Activated naive CD4-positive, alpha-beta T cell (primary cell): ENCODE results near the gene CD8B2.
"Not testable (repeated sequence)": the region's sequence is repeated elsewhere in the genome, so short reads cannot be mapped to it uniquely, and the experiment has no call there.

Experiments used
- DNase-seq, 4 experiments: peaks; one replicate each; lab custom pipeline; 2025; lab: John Stamatoyannopoulos, UW

The CD8B2 gene

GRCh38 chr2:106511934-106512333 lies 24.8 kb downstream of the CD8B2 start:
- DNase-seq, result not testable (repeated sequence)

- not testable (repeated sequence) for DNase-seq
These were observed 26.2 kb downstream of the CD8B2 start for GRCh38 chr2:106513391-106513790.

DNA sequence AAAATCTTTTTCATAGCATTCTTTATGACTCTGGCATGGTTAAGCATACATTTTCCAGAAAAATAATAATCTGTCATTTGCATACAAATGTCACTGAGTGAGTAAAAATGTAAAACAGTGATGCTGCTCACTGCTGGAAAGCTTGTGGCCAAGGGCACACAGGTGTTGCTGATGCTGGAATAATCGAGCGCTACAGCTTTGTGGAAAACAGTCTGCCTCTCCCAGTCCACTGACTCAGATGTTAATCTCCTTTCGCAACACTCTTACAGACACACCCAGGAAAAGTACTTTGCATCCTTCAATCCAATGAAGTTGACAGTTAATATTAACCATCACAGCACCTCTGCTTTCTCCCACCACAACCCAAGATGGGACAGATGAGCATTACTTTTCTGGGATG lies 27.7 kb downstream of the CD8B2 start:
- DNase-seq, result not testable (repeated sequence)

DNA sequence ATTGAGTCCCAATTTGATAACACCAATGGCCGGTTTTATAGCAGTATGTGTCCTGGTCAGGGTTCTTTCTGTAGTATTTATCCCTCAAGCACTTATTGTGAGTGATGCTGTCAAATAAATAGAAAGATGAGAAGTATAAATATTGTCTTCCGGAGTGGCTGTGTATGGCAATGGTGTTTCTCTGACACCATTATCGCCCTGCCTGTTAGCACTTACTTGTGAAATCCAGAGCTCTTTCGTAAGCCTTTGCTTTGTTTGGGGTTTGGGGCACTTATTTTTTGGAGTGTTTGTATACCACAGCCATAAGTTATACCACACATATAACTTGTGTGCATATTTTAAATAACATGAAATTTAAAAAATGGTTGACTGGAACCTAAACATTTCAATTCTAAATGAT lies 29.3 kb downstream of the CD8B2 start:
- DNase-seq, result no peak

- DNase-seq, result no peak
These were observed 29.7 kb downstream of the CD8B2 start for GRCh38 chr2:106516864-106517263.

DNA sequence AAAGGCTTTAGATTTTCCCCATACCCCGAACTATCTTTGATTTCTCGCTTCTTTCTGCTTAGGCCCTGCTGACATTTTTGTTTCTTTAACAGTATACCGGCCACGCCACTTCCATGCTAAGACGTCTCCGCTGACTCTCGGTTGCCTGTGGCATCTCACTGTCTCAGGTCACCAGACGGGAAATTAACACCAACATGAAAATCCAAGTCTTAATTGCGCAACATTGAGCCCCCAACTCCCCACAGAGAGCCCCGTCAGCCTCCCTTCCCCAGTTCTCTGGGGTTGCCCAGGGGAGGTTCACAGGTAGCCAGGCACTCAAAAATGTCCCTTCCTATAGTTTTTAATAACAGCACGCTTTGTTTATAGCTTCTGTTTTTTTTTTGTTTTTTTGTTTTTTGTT lies 30.2 kb downstream of the CD8B2 start:
- no peak for DNase-seq

DNA sequence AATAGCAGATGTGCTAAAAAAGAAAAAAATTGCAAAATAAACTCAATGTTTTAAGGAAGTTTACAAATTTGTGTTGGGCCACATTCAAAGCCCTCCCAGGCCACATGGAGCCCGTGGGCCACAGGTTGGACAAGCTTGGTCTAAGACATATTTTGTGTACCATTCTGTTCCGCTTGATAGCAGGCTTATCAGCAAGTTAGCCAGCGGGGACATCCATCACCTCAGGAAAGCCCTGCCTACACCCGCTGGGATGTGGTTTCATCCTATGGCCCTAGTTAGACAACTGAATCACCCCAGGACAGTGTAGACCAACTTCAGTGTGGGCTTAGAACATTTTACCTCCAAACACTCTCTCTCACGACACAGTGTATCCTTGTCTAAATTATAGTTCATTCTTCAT lies 32.6 kb downstream of the CD8B2 start:
- no peak for DNase-seq

- no peak for DNase-seq
These were observed 33.9 kb downstream of the CD8B2 start for GRCh38 chr2:106521016-106521415.

DNA sequence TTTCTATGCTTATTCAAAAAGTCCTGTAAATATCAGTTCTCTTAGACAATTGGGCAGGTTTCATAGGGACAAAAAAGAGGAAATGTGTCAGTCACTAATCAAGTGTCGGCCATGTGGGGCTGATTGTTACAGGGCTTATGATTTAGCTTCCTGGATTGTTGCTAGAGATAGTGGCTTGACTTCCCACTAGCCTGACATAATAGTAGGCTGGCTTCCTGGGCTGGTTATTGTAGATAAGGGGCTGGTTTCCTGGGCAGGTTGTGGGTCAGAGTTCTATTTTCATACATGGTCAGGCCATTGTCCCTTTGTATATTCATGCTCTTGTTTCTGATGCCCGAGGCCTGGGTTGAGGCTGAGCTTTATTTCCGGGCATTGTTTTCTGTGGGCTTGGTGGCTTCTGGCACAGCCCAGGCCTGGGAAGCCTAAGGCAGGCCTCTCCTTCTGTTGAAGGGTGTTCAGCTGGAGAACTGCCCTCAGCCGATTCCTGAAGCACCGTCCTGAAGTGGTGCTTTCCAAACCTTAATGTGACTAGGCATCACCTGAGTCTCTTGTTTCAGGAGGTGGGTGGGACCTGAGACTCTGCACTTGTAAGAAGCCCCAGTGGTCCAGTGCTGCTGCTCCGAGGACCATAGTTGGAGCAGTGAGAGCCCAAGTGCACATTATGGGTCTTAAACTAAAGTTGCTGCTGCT lies 37.0 kb downstream of the CD8B2 start:
- DNase-seq, result no peak

- no peak for DNase-seq
These were observed 43.7 kb downstream of the CD8B2 start for GRCh38 chr2:106530866-106531265.

- DNase-seq, result no peak
These were observed 44.6 kb downstream of the CD8B2 start for GRCh38 chr2:106531676-106532214.

- no peak for DNase-seq
These were observed 45.1 kb downstream of the CD8B2 start for GRCh38 chr2:106532236-106532635.

DNA sequence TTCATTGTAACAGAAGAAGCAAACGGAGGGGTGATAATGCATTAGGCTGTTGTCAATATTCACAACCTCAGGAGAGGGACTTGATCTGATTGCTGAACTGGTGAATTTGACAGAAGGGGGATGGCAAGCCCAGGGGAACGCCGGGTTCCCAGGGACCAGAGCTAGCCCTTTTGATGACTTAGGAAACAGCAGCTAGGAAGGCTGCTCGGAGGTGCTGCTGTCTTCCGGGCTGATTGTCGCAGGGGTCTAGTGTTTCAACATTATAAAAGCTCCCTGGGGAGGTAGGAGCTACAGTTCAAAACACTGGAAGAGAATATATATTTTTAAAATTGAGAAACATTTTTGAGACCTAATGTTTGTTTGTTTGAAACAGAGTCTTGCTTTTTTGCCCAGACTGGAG lies 47.3 kb downstream of the CD8B2 start:
- no peak for DNase-seq

DNA sequence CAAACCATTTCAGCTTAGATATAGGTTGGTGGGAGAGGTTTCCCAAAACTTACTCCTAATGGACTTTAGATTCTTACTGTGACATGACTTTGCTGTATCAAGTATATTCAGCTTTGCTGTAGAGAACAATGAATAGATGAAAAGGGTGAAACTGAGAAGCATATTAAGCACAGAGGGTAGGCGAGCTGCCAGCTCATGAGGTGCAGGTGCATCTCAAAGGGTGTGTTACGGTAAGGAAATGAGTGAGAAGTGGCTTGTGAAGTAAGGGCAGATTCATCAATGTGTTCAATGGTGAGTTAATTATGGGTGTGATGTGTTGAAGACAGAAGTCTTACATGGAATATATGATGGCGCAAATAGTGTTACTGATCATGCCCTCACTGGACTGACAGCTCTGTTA lies 49.3 kb downstream of the CD8B2 start:
- DNase-seq, result no peak

GRCh38 chr2:106537047-106537446 lies 49.9 kb downstream of the CD8B2 start:
- no peak for DNase-seq

- DNase-seq, result no peak
These were observed 50.6 kb downstream of the CD8B2 start for GRCh38 chr2:106537791-106538191.

- no peak for DNase-seq
These were observed 53.7 kb downstream of the CD8B2 start for GRCh38 chr2:106540886-106541285.

DNA sequence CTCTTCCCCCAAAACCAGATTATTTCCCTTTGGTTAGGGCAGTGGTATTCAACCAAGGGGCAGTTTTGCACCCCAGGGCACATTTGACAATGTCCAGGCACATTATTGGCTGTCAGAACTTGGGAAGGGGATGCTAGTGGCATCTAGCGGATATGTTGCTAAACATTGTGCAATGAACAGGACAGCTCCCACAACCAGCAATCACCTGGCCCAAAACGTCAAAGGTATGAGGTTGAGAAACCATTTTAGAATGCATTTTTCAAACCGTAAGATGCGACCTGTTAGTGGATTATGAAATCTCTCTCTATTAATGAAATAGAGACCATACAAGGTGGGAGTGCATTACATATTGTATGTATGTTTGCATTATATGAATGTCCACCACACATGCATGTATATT lies 54.2 kb downstream of the CD8B2 start:
- no peak for DNase-seq

DNA sequence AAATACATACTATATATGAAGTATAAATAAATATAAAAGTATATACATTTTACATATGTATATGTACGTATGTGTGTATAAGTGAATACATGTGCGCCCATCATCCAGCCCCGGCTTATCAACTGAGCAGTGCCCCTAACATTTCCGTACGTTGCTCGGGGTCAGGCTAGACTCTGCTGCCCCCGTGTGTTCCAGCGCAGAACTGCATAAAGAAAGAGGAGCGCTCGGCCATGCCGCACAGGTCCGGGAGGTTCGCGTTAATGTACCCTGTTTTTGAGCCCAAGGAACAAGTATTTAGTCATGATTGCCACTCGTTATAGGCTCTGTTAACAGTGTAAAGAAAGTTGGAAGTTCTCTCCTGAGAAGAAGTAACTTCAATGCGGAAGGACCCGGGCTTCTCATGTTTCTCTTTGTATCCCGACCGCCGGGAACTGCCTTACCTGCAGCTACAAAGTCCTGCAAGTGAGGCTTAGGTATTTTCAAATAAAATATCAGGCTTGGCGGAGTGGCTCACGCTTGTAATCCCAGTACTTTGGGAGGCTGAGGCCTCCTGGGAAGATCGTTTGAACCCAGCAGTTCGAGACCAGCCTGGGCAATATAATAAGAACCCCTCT lies 55.7 kb downstream of the CD8B2 start:
- DNase-seq, result peak; percentile 42 to 72 (median 62)

- no peak for DNase-seq
These were observed 57.8 kb downstream of the CD8B2 start for GRCh38 chr2:106545007-106545406.

DNA sequence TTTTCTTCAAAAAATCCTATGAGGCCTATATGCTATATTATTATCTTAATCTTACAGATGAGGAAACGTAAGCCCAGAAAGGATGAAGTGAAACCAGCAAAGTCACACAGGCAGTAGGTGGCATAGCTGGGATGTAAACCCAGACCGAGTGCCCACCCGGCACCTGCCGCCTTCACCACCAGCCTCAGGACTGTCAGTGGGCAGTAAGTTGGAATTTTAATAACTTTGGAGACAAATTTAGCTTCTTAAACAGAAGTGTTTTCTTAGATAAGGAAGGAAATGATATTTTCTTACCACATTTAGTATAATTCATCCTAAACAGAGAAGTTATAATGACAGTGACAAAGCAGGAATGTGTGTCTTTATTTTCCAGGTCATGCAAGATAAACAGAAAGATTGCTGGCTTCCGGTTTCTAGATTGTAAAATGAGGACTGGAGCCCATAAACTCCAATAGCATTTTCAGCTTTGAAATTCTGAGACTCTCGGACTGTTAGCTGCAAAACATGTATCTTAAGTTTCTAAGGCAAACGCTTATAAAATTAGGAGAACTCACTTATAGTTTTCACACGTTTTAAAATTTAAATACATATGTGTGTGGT lies 59.3 kb downstream of the CD8B2 start:
- DNase-seq, result no peak

DNA sequence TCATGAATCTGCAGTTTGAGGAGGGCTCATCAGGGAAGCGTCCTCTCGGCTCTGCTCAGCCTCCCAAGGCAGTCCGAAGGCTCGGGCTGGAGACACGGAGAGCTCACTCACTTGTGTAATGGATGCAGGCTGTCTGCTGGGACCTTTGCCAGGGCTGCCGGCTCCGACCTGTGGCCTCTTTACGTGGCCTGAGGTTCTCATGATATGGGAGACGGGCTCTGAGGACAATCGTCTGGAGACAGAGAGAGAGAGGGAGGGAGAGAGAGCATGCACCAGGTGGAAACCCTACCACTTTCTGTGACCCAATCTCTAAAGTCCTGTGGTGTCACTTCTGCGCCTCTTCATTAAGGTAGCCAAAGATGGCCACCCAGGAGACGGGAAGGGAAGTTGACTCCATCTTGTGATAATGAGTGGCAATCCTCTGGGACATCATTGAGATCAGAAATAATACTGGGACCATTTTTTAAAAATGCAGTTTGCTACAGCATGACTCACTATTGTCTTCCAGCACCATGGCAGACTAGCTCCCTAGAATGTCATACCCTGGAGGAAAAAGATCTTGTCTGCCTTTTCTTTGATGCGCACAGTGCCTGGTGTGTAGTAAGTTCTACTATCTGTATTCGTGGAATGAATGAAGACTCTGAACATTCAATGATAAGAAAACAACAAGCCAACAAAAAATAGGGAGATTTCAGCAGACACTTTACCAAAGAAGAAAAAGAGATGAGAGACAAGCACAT lies 60.2 kb downstream of the CD8B2 start:
- DNase-seq, result no peak
